ENCODE measurements around the gene MSI2.
A peak's percentile ranks its signal among the peaks of the same experiment; 100 is the strongest.

MSI2 gene

GRCh38 chr17:57368637-57369336 lies 112.5 kb downstream of the MSI2 start:
- DNase-seq, result no peak

- no peak for DNase-seq
Measured at GRCh38 chr17:57369509-57369945, 113.2 kb downstream of the MSI2 start.

GRCh38 chr17:57370037-57370581 lies 113.8 kb downstream of the MSI2 start:
- DNase-seq, result no peak

GRCh38 chr17:57370619-57371018 lies 114.3 kb downstream of the MSI2 start:
- no peak for DNase-seq

DNA sequence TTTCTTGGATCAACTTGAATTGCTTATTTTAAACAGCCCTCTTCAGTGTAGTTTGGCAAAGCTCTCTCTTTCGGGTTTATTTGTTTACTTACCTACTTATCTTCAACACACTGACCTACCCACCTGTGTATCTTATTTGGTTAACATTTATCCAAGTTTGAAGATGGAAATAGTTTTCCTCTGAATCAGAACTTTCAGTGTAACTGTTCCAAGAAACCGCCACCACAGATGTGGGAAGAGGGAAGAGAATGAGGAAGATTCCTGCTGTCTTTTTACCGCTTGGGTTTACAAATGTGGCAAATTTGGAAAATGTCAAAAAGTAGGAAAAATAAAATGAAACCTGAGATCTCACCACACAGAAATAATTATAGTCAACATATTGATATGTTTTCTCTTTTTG lies 115.8 kb downstream of the MSI2 start:
- DNase-seq, result no peak

DNA sequence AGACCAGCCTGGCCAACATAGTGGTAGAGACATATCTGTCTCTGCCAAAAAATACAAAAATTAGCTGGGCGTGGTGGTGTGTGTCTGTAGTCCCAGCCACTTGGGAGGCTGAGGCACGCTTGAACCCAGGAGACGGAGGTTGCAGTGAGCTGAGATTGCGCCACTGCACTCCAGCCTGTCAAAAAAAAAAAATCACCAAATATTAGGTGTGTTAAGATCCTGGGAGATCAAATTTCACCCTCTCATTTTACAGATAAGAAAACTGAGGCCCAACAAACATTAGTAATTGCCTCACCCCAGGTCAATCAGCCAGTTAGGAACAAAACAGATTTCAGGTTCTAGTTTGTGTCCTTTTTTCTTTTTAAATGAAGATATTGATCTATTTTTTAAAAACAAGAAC lies 116.7 kb downstream of the MSI2 start:
- DNase-seq, result no peak

GRCh38 chr17:57373756-57374155 lies 117.4 kb downstream of the MSI2 start:
- no peak for DNase-seq

GRCh38 chr17:57375040-57375769 lies 118.9 kb downstream of the MSI2 start:
- no peak for DNase-seq

DNA sequence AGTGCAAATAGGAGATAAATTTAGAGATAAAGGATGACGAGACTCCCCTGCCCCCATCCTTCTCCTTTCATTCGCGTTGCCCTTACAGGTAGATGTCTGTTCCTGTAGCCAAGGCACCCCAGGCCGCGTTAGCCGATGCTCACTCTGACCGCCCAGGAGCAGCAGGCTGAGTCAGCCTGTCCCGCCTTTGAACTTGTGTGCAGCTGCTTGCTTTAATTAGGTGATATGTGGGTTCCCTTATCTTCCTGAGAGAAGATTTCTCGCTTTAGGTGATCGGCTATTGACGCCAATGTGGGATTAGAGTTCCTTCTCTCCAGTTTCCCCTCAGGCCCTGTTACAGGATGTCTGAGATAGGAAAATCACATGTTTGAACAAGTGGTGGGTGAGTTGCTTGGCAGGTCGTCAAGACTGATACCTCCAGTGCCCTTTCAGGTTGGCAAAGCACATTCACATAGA lies 119.5 kb downstream of the MSI2 start:
- DNase-seq, result no peak

DNA sequence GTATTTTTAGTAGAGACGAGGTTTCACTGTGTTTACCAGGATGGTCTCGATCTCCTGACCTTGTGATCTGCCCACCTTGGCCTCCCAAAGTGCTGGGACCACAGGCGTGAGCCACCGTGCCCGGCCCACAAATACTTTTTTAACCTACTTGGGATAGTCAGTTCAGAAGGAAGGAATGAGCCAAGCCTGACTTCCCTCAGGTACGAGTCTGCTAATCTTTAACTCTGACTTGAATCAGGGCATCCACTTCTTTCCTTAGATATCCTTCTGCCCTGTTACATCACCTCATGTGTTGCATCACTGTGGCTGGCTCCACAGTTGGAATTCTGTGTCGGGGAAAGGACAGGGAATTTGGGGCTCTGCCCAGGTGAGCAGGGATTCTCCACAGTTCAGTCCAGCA lies 120.8 kb downstream of the MSI2 start:
- DNase-seq, result no peak

DNA sequence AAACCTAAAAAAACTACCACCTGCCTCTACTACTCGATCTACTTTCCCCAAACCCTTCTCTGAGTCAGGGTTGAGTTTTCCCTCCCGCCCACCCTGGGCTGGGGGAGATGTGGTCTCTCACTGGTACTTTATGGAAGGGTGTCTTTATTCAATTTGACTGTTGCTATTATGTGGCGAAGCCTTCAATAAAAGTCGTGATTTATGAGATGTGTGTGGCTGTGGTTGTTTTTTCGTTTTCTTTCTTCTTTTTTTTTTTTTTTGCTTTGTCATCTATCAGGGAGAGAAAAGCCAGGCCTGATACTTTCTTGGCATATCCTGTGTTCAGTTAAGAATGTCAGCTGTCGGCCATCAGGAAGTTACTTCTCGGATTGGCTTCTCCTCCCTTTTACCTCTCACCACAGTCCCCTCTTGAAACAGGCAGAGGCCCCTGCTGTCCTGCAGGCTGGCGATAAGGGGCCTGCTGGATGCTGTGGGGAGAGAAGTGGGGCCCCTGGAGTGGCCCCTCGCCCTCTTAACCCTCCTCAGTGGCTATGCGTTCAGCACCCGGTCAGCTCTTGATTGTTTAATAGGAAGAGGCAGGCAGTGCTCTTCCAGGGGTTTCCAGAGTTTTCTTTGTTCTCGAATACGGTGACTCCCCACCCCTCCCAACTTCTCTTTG lies 123.0 kb downstream of the MSI2 start:
- peak; percentile 62 for DNase-seq

DNA sequence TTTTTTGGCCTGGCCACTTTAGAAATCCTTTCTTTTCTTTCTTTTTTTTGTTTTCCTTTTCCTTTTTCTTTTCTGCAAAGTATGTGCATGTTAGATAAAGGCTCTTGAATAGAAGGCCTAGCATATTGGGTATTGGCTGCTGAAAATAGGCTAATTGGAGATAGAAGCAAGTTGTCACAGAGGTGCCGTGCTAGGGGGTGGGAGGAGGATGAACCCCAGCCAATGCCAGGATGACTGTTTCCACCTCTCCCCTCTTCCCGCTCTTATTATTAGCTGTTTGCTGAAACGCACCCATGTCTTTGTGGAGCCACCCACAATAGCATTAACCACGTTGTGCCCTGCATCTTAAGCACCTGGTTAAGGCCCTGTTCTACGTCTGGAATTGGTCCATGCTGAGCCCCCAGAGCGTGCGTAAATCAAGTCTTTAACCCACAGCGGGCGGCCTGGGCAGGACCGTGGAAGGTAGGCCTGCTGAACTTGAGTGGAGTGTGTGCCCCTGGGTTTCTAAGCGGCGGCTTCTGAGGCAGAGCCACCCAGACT lies 123.6 kb downstream of the MSI2 start:
- no peak for DNase-seq

- DNase-seq, result no peak
Measured at GRCh38 chr17:57381498-57381897, 125.2 kb downstream of the MSI2 start.

DNA sequence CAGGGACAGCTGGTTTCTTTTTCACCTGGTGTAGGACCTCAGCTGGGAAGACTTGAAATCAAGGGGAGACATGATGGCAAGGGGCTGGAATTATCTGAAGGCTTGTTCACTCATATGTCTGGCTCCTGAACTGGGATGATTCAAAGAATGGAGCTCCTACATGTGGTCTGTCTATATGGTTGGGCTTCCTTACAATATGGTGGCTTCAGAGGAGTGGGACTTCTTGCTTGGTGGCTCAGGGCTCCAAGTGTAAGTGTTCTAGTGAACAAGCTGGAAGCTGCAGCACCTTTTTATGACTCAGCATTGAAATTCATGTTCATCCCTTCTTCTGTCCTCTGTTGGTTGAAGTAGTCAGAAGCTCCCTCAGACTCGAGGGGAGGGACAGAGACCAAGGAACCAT lies 127.9 kb downstream of the MSI2 start:
- no peak for DNase-seq

- no peak for DNase-seq
Measured at GRCh38 chr17:57385975-57386374, 129.7 kb downstream of the MSI2 start.

- DNase-seq, result no peak
Measured at GRCh38 chr17:57387575-57387974, 131.3 kb downstream of the MSI2 start.

- DNase-seq, result no peak
Measured at GRCh38 chr17:57388131-57388725, 131.9 kb downstream of the MSI2 start.

DNA sequence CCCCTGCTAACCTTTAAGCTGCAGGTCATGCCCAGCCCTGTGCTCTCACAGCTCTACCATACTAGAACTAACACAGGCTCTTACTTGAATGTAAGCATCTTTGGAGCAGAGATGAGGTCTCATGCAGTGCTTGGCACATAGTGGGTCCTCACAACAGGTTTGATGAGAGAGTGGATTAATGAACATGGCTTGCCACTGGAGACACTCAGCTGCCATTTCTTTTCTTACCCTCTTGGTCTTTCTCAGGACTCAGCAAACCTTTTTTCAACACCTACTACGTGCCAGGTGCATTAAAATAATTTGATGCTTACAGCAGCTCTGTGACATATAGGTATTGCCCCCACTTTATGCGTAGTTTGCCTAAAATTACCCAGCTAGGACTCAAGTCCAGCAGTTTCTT lies 133.2 kb downstream of the MSI2 start:
- no peak for DNase-seq

GRCh38 chr17:57391076-57391825 lies 134.9 kb downstream of the MSI2 start:
- no peak for DNase-seq

- no peak for DNase-seq
Measured at GRCh38 chr17:57391857-57392471, 135.6 kb downstream of the MSI2 start.

GRCh38 chr17:57393368-57393767 lies 137.0 kb downstream of the MSI2 start:
- no peak for DNase-seq

Data from right kidney (tissue), 1 donor.